CD14-positive monocyte (primary cell): ENCODE data around the gene GTPBP6. TPM values are rescaled to one million over a fixed set of nuclear protein-coding genes. Genes with fewer than 3 reads are reported as not detected.
A peak's percentile ranks its signal among the peaks of the same experiment; 100 is the strongest.

Source experiments
- DNase-seq, 3 donors: peaks; one replicate each; pipeline ENCODE4 v3.0.0-alpha.2; 2011 to 2022
- H2AFZ ChIP-seq: 2 replicates; pipeline ENCODE4 v1.6.0; 2012; ENCODE audit warnings: mild to moderate bottlenecking, low read depth, low read length, inconsistent platforms; ENCODE audit not compliant: insufficient read depth, poor library complexity, severe bottlenecking
- H3K27ac ChIP-seq, 2 donors: 1 replicate in 1 of 2; 2 replicates in 1 of 2; pipeline ENCODE4 v1.5.1; 2012 to 2013; ENCODE audit warnings: low read length in 2 of 2, control low read depth in 1 of 2, inconsistent platforms in 1 of 2, low read depth in 1 of 2, mild to moderate bottlenecking in 1 of 2
- H3K27me3 ChIP-seq, 2 donors: one replicate each; pipeline versions ENCODE4 v1.6.0 to v1.6.1; 2011 to 2013; ENCODE audit warnings: low read length in 2 of 2; ENCODE audit not compliant: control insufficient read depth in 2 of 2, insufficient read depth in 2 of 2
- H3K36me3 ChIP-seq, 2 donors: replicated peaks in 1 of 2; 1 replicate in 1 of 2; 2 replicates in 1 of 2; pipeline versions ENCODE4 v1.5.1 to v1.6.1; 2012 to 2013; ENCODE audit warnings: low read length in 2 of 2, control low read depth in 1 of 2, inconsistent platforms in 1 of 2, mild to moderate bottlenecking in 1 of 2; ENCODE audit not compliant: insufficient read depth in 2 of 2, control insufficient read depth in 1 of 2
- H3K4me1 ChIP-seq, 2 donors: 1 replicate in 1 of 2; 2 replicates in 1 of 2; pipeline versions ENCODE4 v1.5.1 to v1.6.1; 2012 to 2013; ENCODE audit warnings: low read length in 2 of 2, control low read depth in 1 of 2, inconsistent platforms in 1 of 2, mild to moderate bottlenecking in 1 of 2, moderate library complexity in 1 of 2; ENCODE audit not compliant: insufficient read depth in 2 of 2, control insufficient read depth in 1 of 2
- H3K4me2 ChIP-seq: replicated peaks from 2 replicates; pipeline ENCODE3; 2012; ENCODE audit warnings: low read length, moderate library complexity, mild to moderate bottlenecking; ENCODE audit not compliant: poor library complexity, severe bottlenecking; ENCODE audit errors: extremely low read depth
- H3K4me3 ChIP-seq, 3 experiments: fragments of 200-600 bp in 1 of 3; sonication (generic) in 1 of 3; replicated peaks in 1 of 3; 1 replicate in 2 of 3; 2 replicates in 1 of 3; pipeline ENCODE4 v1.5.1; 2011 to 2013; ENCODE audit warnings: low read length in 3 of 3, mild to moderate bottlenecking in 3 of 3, control low read depth in 2 of 3, low read depth in 2 of 3, inconsistent platforms in 1 of 3, moderate library complexity in 1 of 3
- H3K79me2 ChIP-seq: 2 replicates; pipeline ENCODE4 v1.6.0; 2012; ENCODE audit warnings: mild to moderate bottlenecking, control low read depth, inconsistent platforms, low read length, moderate library complexity; ENCODE audit not compliant: insufficient read depth
- H3K9ac ChIP-seq: 2 replicates; pipeline ENCODE4 v1.6.0; 2017; ENCODE audit warnings: low read length, mild to moderate bottlenecking; ENCODE audit not compliant: insufficient read depth, poor library complexity, severe bottlenecking
- H3K9me3 ChIP-seq, 2 donors: replicated peaks in 1 of 2; 1 replicate in 1 of 2; 2 replicates in 1 of 2; pipeline versions ENCODE4 v1.5.1 to v1.6.1; 2012 to 2013; ENCODE audit warnings: low read length in 2 of 2, control low read depth in 1 of 2; ENCODE audit not compliant: control insufficient read depth in 1 of 2, insufficient read depth in 1 of 2
- H4K20me1 ChIP-seq: 2 replicates; pipeline ENCODE4 v1.6.0; 2012; ENCODE audit warnings: mild to moderate bottlenecking, low read length, control low read depth, moderate library complexity; ENCODE audit not compliant: insufficient read depth
- H3K27ac Mint-ChIP-seq, 7 donors: one replicate each; pipeline ENCODE4 v1.8.0; 2020; ENCODE audit warnings: mild to moderate bottlenecking in 7 of 7, mixed read lengths in 7 of 7, moderate library complexity in 6 of 7, inconsistent platforms in 2 of 7
- H3K27me3 Mint-ChIP-seq, 3 donors: one replicate each; pipeline ENCODE4 v1.8.0; 2021 to 2022; ENCODE audit warnings: low read depth in 3 of 3, mild to moderate bottlenecking in 3 of 3, mixed read lengths in 3 of 3, moderate library complexity in 3 of 3, inconsistent platforms in 1 of 3
- H3K36me3 Mint-ChIP-seq, 2 donors: one replicate each; pipeline ENCODE4 v1.8.0; 2020; ENCODE audit warnings: mixed read lengths in 2 of 2, inconsistent platforms in 1 of 2, mild to moderate bottlenecking in 1 of 2
- H3K4me1 Mint-ChIP-seq: one replicate; pipeline ENCODE4 v1.8.0; 2020; ENCODE audit warnings: mild to moderate bottlenecking, mixed read lengths
- H3K4me3 Mint-ChIP-seq, 2 donors: one replicate each; pipeline ENCODE4 v1.8.0; 2020; ENCODE audit warnings: mild to moderate bottlenecking in 2 of 2, mixed read lengths in 2 of 2, moderate library complexity in 1 of 2
- H3K9me3 Mint-ChIP-seq, 7 donors: one replicate each; pipeline ENCODE4 v1.8.0; 2020 to 2022; ENCODE audit warnings: mixed read lengths in 7 of 7, mild to moderate bottlenecking in 6 of 7, moderate library complexity in 6 of 7, inconsistent platforms in 2 of 7
- WGBS: methylation state at CpG from one replicate; pipeline ENCODE4 v1.1.5; 2013; ENCODE audit warnings: missing lambda C conversion rate; ENCODE audit not compliant: insufficient coverage; 5-methylcytosine and 5-hydroxymethylcytosine counted together
- intact Hi-C, 2 donors: fragments of 100-400 bp; cut with micrococcal nuclease; formaldehyde crosslinking; loops; one replicate each; pipeline versions ENCODE4 v1.15.0 to v1.15.1; 2023
- polyA plus RNA-seq, 3 donors: library from polyadenylated mRNA; depleted of rRNA in 1 of 3; unstranded in 2 of 3; stranded (reverse) in 1 of 3; fragments of 300-500 nt in 2 of 3; fragments of >200 nt in 1 of 3; fragmentation: Illumina TruSeq in 2 of 3; gene quantifications; 1 replicate in 2 of 3; 2 replicates in 1 of 3; pipeline ENCODE4 v1.2.3, GENCODE V29; 2012 to 2021
- TF ChIP-seq, protein P1 (sequence below): fragments of 200-600 bp; IDR thresholded peaks from one replicate; pipeline ENCODE4 v1.8.0; 2022; ENCODE audit warnings: antibody characterized with exemption, mild to moderate bottlenecking

The GTPBP6 gene
- polyA plus RNA-seq, 3 donors = 17.2 to 39.3 (median 27.0) TPM

- DNase-seq = no peak
- H3K36me3 ChIP-seq = peaks cover 41 to 49% of the 10 kb centered on the region in 2 donors
- H3K9ac ChIP-seq = no peak overlapping the region
- peaks cover 0 to 12% of the 10 kb centered on the region in 2 donors for H3K27me3 ChIP-seq
- H3K9me3 Mint-ChIP-seq = peaks cover 0 to 12% (median 3%) of the 10 kb centered on the region in 7 donors
- no peak overlapping the region for H3K4me3 ChIP-seq
- peaks cover 19 to 21% of the 10 kb centered on the region in 2 donors for H3K4me1 ChIP-seq
- H3K79me2 ChIP-seq = peaks cover 14% of the 10 kb centered on the region
- no peak overlapping the region for H3K4me2 ChIP-seq
- 96% methylated on average over 42 of the region's 50 CpGs for WGBS
- intact Hi-C loops = loop anchor here in 1 of 2 donors (5.0 kb wide), 1 partner anchor 39 kb away; no protein-coding TSS in a partner anchor
- H3K27me3 Mint-ChIP-seq = peaks cover 2 to 16% (median 12%) of the 10 kb centered on the region in 3 donors
- no peak overlapping the region for H3K27ac ChIP-seq
- H3K27ac Mint-ChIP-seq = peak overlapping the region in 6 of 7 donors; percentile 15 to 78 (median 71)
- peaks cover 11% of the 10 kb centered on the region for H4K20me1 ChIP-seq
- H2AFZ ChIP-seq = no peak overlapping the region
- no peak overlapping the region for H3K4me3 Mint-ChIP-seq
- H3K9me3 ChIP-seq = no peaks in the 10 kb centered on the region
- H3K4me1 Mint-ChIP-seq = peaks cover 16% of the 10 kb centered on the region
- TF ChIP-seq, protein P1, sequence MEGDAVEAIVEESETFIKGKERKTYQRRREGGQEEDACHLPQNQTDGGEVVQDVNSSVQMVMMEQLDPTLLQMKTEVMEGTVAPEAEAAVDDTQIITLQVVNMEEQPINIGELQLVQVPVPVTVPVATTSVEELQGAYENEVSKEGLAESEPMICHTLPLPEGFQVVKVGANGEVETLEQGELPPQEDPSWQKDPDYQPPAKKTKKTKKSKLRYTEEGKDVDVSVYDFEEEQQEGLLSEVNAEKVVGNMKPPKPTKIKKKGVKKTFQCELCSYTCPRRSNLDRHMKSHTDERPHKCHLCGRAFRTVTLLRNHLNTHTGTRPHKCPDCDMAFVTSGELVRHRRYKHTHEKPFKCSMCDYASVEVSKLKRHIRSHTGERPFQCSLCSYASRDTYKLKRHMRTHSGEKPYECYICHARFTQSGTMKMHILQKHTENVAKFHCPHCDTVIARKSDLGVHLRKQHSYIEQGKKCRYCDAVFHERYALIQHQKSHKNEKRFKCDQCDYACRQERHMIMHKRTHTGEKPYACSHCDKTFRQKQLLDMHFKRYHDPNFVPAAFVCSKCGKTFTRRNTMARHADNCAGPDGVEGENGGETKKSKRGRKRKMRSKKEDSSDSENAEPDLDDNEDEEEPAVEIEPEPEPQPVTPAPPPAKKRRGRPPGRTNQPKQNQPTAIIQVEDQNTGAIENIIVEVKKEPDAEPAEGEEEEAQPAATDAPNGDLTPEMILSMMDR = no peak
- H3K36me3 Mint-ChIP-seq = peaks cover 27% of the 10 kb centered on the region in 2 donors
These were observed 2.0 kb downstream of the GTPBP6 start for GRCh38 chrX:316351-317325.

DNA sequence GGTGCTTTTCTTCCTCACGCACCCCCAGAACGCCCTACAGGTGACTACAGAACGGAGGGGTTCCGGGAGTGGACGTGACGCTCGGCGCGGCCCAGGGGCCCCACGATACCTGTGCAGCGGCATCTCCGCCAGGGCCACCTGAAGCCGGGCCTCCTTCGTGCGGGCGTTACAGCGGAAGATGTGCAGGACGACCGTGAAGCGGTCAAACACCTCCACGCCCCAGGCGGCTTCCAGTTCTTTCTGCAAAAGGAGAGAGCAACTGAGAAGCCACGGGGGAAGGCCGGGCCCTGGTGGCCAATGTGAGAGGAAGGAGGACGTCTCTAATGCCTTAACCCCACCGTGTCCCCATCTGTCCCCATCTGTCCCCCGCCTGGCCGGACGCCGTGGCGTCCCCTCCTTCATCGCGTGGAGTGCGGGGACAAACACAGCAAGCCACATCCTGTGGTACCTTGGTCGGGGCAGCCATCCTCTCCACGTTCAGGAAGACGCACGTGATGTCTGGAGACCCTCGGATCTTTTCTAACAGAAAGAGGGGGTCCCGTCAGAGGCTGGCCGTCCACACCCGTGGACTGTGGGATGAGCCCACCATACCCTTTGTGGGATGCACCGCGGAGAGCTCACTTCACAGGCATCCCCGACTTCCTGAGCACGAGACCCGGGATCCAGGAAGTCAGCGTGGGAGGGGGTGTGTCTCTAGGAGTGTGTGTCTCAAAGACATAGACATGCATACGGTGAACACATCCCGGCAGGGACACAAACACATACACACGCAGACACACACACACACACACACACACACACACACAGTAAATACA, 3.6 kb downstream of the GTPBP6 start:
- H3K36me3 ChIP-seq = peaks cover 54 to 63% of the 10 kb centered on the region in 2 donors
- Mint-ChIP-seq H3K9me3 (peaks cover 0 to 12% (median 3%) of the 10 kb centered on the region in 7 donors), H3K27ac (peak overlapping the region in 1 of 7 donors; percentile 52), H3K27me3 (peaks cover 0 to 4% (median under 1%) of the 10 kb centered on the region in 3 donors), H3K4me3 (no peak overlapping the region), H3K4me1 (peaks cover 7% of the 10 kb centered on the region), H3K36me3 (peaks cover 36 to 40% of the 10 kb centered on the region in 2 donors)
- H2AFZ ChIP-seq = no peak overlapping the region
- H3K9ac ChIP-seq = no peak overlapping the region
- peaks cover 9 to 11% of the 10 kb centered on the region in 2 donors for H3K4me1 ChIP-seq
- H3K4me3 ChIP-seq = no peak overlapping the region
- TF ChIP-seq, protein P1 = no peak
- peaks cover 0 to 1% of the 10 kb centered on the region in 2 donors for H3K27me3 ChIP-seq
- no peak overlapping the region for H3K4me2 ChIP-seq
- H3K27ac ChIP-seq = no peak overlapping the region
- intact Hi-C loops = loop anchor here in 1 of 2 donors (5.0 kb wide), 1 partner anchor 38 kb away; no protein-coding TSS in a partner anchor
- peaks cover 14% of the 10 kb centered on the region for H3K79me2 ChIP-seq
- H3K9me3 ChIP-seq = no peaks in the 10 kb centered on the region
- WGBS = 98% methylated on average over 40 of the region's 51 CpGs
- DNase-seq = no peak
- peaks cover 11% of the 10 kb centered on the region for H4K20me1 ChIP-seq
